ENCODE results near the gene PRDX4.
"Not testable (repeated sequence)": the region's sequence is repeated elsewhere in the genome, so short reads cannot be mapped to it uniquely, and the experiment has no call there.

GRCh38 chrX:23660083-23660765 lies 7.1 kb upstream of the PRDX4 start:
- TF ChIP-seq POLR2A, CTCF (IDR thresholded peaks at IDR 0.05): not testable (repeated sequence)

Measured in thyroid gland (tissue), 4 donors.